HG02798 (cell line): ENCODE measurements around the gene JAKMIP3.

Experiments
- ATAC-seq: cut with Tn5 transposase; IDR thresholded peaks from one replicate; pipeline ENCODE4 v1.9.1; 2021; ENCODE audit warnings: mild to moderate bottlenecking; ENCODE audit not compliant: unreplicated experiment, poor library complexity

The JAKMIP3 gene

GRCh38 chr10:132043861-132044695 is 21.7 kb upstream of the JAKMIP3 start:
- no peak for ATAC-seq

- no peak for ATAC-seq
Observed at GRCh38 chr10:132044803-132045202, 20.9 kb upstream of the JAKMIP3 start.

GRCh38 chr10:132045324-132045723 is 20.4 kb upstream of the JAKMIP3 start:
- ATAC-seq: no peak

GRCh38 chr10:132047575-132048293 is 18.0 kb upstream of the JAKMIP3 start:
- ATAC-seq: no peak

- no peak for ATAC-seq
Observed at GRCh38 chr10:132048294-132048667, 17.5 kb upstream of the JAKMIP3 start.

GRCh38 chr10:132050191-132050590 is 15.6 kb upstream of the JAKMIP3 start:
- ATAC-seq: no peak

- no peak for ATAC-seq
Observed at GRCh38 chr10:132052124-132052523, 13.6 kb upstream of the JAKMIP3 start.

GRCh38 chr10:132054564-132054963 is 11.2 kb upstream of the JAKMIP3 start:
- no peak for ATAC-seq

GRCh38 chr10:132055616-132056015 is 10.1 kb upstream of the JAKMIP3 start:
- no peak for ATAC-seq

- no peak for ATAC-seq
Observed at GRCh38 chr10:132056663-132057062, 9.1 kb upstream of the JAKMIP3 start.

- ATAC-seq: no peak
Observed at GRCh38 chr10:132057191-132057681, 8.5 kb upstream of the JAKMIP3 start.

- no peak for ATAC-seq
Observed at GRCh38 chr10:132058111-132058745, 7.5 kb upstream of the JAKMIP3 start.

- ATAC-seq: no peak
Observed at GRCh38 chr10:132058793-132059759, 6.7 kb upstream of the JAKMIP3 start.

GRCh38 chr10:132059760-132060508 is 5.8 kb upstream of the JAKMIP3 start:
- no peak for ATAC-seq

- no peak for ATAC-seq
Observed at GRCh38 chr10:132061030-132061429, 4.7 kb upstream of the JAKMIP3 start.

- no peak for ATAC-seq
Observed at GRCh38 chr10:132061465-132061864, 4.3 kb upstream of the JAKMIP3 start.

GRCh38 chr10:132062116-132062515 is 3.6 kb upstream of the JAKMIP3 start:
- ATAC-seq: no peak

- no peak for ATAC-seq
Observed at GRCh38 chr10:132062641-132063390, 2.9 kb upstream of the JAKMIP3 start.

- ATAC-seq: no peak
Observed at GRCh38 chr10:132063432-132063831, 2.3 kb upstream of the JAKMIP3 start.
